ENCODE measurements around the gene MIER2.
A peak's percentile ranks its signal among the peaks of the same experiment; 100 is the strongest.

MIER2 gene

GRCh38 chr19:306151-306900, 38.3 kb downstream of the MIER2 start:
- DNase-seq = no peak

GRCh38 chr19:305240-306150, 39.1 kb downstream of the MIER2 start:
- DNase-seq = no peak

GRCh38 chr19:296476-297225, 47.9 kb downstream of the MIER2 start:
- no peak for DNase-seq

GRCh38 chr19:295687-296370, 48.8 kb downstream of the MIER2 start:
- no peak for DNase-seq

- DNase-seq = no peak
Measured at GRCh38 chr19:294946-295686, 49.5 kb downstream of the MIER2 start.

GRCh38 chr19:294341-294945, 50.2 kb downstream of the MIER2 start:
- no peak for DNase-seq

GRCh38 chr19:293436-294110, 51.0 kb downstream of the MIER2 start:
- no peak for DNase-seq

GRCh38 chr19:292951-293350, 51.6 kb downstream of the MIER2 start:
- no peak for DNase-seq

GRCh38 chr19:292281-292884, 52.2 kb downstream of the MIER2 start:
- DNase-seq = no peak

- no peak for DNase-seq
Measured at GRCh38 chr19:291561-292280, 52.9 kb downstream of the MIER2 start.

GRCh38 chr19:291006-291521, 53.5 kb downstream of the MIER2 start, which contains the start of gene PLPP2:
Gene PLPP2, minus strand, starts transcription at chr19:291403. Its CDS starts 67 bp downstream, at chr19:291336.
- DNase-seq = no peak

- DNase-seq = peak; percentile 75
Measured at GRCh38 chr19:290372-291005, 54.1 kb downstream of the MIER2 start.

GRCh38 chr19:289651-290371, 54.8 kb downstream of the MIER2 start:
- DNase-seq = peak; percentile 75

- DNase-seq = no peak
Measured at GRCh38 chr19:288911-289310, 55.7 kb downstream of the MIER2 start.

GRCh38 chr19:287381-287871, 57.2 kb downstream of the MIER2 start:
- DNase-seq = no peak

- DNase-seq = no peak
Measured at GRCh38 chr19:283395-283794, 61.2 kb downstream of the MIER2 start.

GRCh38 chr19:282501-282900, 62.1 kb downstream of the MIER2 start:
- DNase-seq = no peak

GRCh38 chr19:281992-282391, 62.6 kb downstream of the MIER2 start:
- no peak for DNase-seq

Measured in NCI-H1048 (cell line).